GM23338 (cell line): ENCODE results near the gene GPC2. TPM values are rescaled to one million over a fixed set of nuclear protein-coding genes. Genes with fewer than 3 reads are reported as not detected.
A peak's percentile ranks its signal among the peaks of the same experiment; 100 is the strongest.

Experiments used
- ATAC-seq: fragments of 200-7000 bp; cut with Tn5 transposase; 3 replicates; pipeline ENCODE4 v1.9.1; 2020
- DNase-seq: peaks from one replicate; pipeline ENCODE4 v3.0.0-alpha.2; 2015; ENCODE audit warnings: low spot score
- H2AFZ ChIP-seq: fragments of 200-600 bp; sonication (generic); 2 replicates; pipeline ENCODE4 v1.8.0; 2016; ENCODE audit warnings: antibody characterized with exemption, mild to moderate bottlenecking, moderate library complexity
- H3F3A ChIP-seq: fragments of 200-600 bp; sonication (generic); replicated peaks from 2 replicates; pipeline ENCODE4 v1.8.0; 2017; ENCODE audit warnings: antibody characterized with exemption, mixed run types, low read depth
- H3K27ac ChIP-seq: fragments of 200-600 bp; sonication (generic); 2 replicates; pipeline ENCODE4 v1.6.1; 2016; ENCODE audit warnings: low read depth
- H3K27me3 ChIP-seq: fragments of 200-600 bp; sonication (generic); 2 replicates; pipeline ENCODE4 v1.8.0; 2016; ENCODE audit warnings: mild to moderate bottlenecking, mixed run types, moderate library complexity; ENCODE audit not compliant: insufficient read depth
- H3K36me3 ChIP-seq: fragments of 200-600 bp; sonication (generic); 2 replicates; pipeline ENCODE4 v1.8.0; 2016; ENCODE audit warnings: mild to moderate bottlenecking; ENCODE audit not compliant: insufficient read depth
- H3K4me1 ChIP-seq: fragments of 200-600 bp; sonication (generic); 2 replicates; pipeline ENCODE4 v1.8.0; 2016; ENCODE audit warnings: mild to moderate bottlenecking, moderate library complexity; ENCODE audit not compliant: insufficient read depth
- H3K4me2 ChIP-seq: fragments of 200-600 bp; sonication (generic); 2 replicates; pipeline ENCODE4 v1.7.1; 2017; ENCODE audit warnings: mixed run types
- H3K4me3 ChIP-seq: fragments of 200-600 bp; sonication (generic); 2 replicates; pipeline ENCODE4 v1.6.1; 2016; ENCODE audit warnings: mixed run types
- H3K79me2 ChIP-seq: fragments of 200-600 bp; sonication (generic); replicated peaks from 2 replicates; pipeline ENCODE4 v1.8.0; 2017; ENCODE audit warnings: mild to moderate bottlenecking; ENCODE audit not compliant: insufficient read depth
- H3K9me2 ChIP-seq: fragments of 200-600 bp; sonication (generic); 2 replicates; pipeline ENCODE4 v1.8.0; 2017; ENCODE audit not compliant: insufficient read depth
- H4K20me1 ChIP-seq: fragments of 200-600 bp; sonication (generic); replicated peaks from 2 replicates; pipeline ENCODE4 v1.8.0; 2017; ENCODE audit warnings: mild to moderate bottlenecking; ENCODE audit not compliant: insufficient read depth
- H3K27ac Mint-ChIP-seq: 2 replicates; pipeline ENCODE4 v1.8.0; 2020; ENCODE audit warnings: inconsistent platforms, mild to moderate bottlenecking, moderate library complexity, mixed read lengths
- H3K27me3 Mint-ChIP-seq: 3 replicates; pipeline ENCODE4 v1.8.0; 2022; ENCODE audit warnings: low read depth, mild to moderate bottlenecking, moderate library complexity, mixed read lengths, inconsistent platforms; ENCODE audit not compliant: insufficient read depth, poor library complexity
- H3K36me3 Mint-ChIP-seq: 3 replicates; pipeline ENCODE4 v1.8.0; 2021; ENCODE audit warnings: low read depth, mild to moderate bottlenecking, inconsistent platforms, moderate library complexity, mixed read lengths
- H3K4me1 Mint-ChIP-seq: 3 replicates; pipeline ENCODE4 v1.8.0; 2020; ENCODE audit warnings: mild to moderate bottlenecking, inconsistent platforms, mixed read lengths
- H3K4me3 Mint-ChIP-seq: 3 replicates; pipeline ENCODE4 v1.8.0; 2021; ENCODE audit warnings: moderate library complexity, mild to moderate bottlenecking, inconsistent platforms, mixed read lengths
- H3K9me3 Mint-ChIP-seq: 3 replicates; pipeline ENCODE4 v1.8.0; 2020; ENCODE audit warnings: moderate library complexity, mild to moderate bottlenecking, inconsistent platforms, mixed read lengths
- EZH2 ChIP-seq: fragments of 200-600 bp; sonication (generic); IDR thresholded peaks from one replicate; pipeline ENCODE4 v1.8.0; 2017; ENCODE audit warnings: antibody characterized with exemption, mild to moderate bottlenecking, low read depth; ENCODE audit not compliant: unreplicated experiment
- JUNB ChIP-seq: IDR thresholded peaks from one replicate; pipeline ENCODE4 v1.6.1; 2016; ENCODE audit warnings: antibody characterized with exemption; ENCODE audit not compliant: unreplicated experiment
- POLR2AphosphoS5 ChIP-seq: IDR thresholded peaks from 2 replicates; pipeline ENCODE4 v1.6.1; 2016; ENCODE audit warnings: antibody characterized with exemption, low read depth
- ZNF331 ChIP-seq: fragments of 250-450 bp; sonication (Bioruptor Pico); IDR thresholded peaks from 2 replicates; pipeline ENCODE4 v1.5.0; 2020; ENCODE audit warnings: low read depth, mild to moderate bottlenecking, moderate library complexity
- polyA plus RNA-seq: library from polyadenylated mRNA; unstranded; fragments of >200 nt; fragmentation: Nextera tagmentation; extraction: Ambion mirVana; gene quantifications from 2 replicates; pipeline ENCODE4 v1.2.1, GENCODE V29; 2016
- total RNA-seq: library from RNA; depleted of rRNA; stranded (reverse); fragments of >200 nt; shearing (Covaris generic); gene quantifications from 2 replicates; pipeline ENCODE4 v1.2.3, GENCODE V29; 2014
- TF ChIP-seq, protein P1 (sequence below), 2 experiments: fragments of 200-600 bp in 1 of 2; sonication (generic) in 1 of 2; conservative IDR thresholded peaks; 2 replicates each; pipeline versions ENCODE4 v1.5.1 to v1.6.1; 2016 to 2017; ENCODE audit warnings: antibody characterized with exemption in 2 of 2, low read depth in 2 of 2, mild to moderate bottlenecking in 2 of 2, moderate library complexity in 1 of 2
- TF ChIP-seq, protein P2 (sequence below): fragments of 250-450 bp; sonication (Bioruptor Pico); IDR thresholded peaks from 2 replicates; pipeline ENCODE4 v1.5.0; 2020; ENCODE audit warnings: mild to moderate bottlenecking, moderate library complexity

GPC2 gene
- total and polyA plus RNA-seq, 2 experiments from 2014 or later: 10.7 to 48.8 TPM

DNA sequence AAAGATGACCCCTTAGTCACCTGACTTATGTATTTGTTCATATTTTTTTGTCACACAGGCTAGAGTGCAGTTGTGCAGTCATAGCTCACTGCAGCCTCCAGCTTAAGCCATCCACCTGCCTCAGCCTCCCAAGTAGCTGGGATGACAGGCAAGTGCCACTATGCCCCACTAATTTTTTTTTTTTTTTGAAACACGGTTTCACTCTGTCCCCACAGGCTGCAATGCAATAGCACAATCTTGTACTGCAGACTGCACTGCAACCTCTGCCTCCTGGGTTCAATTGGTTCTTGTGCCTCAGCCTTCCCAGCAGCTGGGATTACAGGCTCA is 48.6 kb downstream of the GPC2 start (continued):
- TF ChIP-seq EZH2: no peak
- TF ChIP-seq, protein P1, sequence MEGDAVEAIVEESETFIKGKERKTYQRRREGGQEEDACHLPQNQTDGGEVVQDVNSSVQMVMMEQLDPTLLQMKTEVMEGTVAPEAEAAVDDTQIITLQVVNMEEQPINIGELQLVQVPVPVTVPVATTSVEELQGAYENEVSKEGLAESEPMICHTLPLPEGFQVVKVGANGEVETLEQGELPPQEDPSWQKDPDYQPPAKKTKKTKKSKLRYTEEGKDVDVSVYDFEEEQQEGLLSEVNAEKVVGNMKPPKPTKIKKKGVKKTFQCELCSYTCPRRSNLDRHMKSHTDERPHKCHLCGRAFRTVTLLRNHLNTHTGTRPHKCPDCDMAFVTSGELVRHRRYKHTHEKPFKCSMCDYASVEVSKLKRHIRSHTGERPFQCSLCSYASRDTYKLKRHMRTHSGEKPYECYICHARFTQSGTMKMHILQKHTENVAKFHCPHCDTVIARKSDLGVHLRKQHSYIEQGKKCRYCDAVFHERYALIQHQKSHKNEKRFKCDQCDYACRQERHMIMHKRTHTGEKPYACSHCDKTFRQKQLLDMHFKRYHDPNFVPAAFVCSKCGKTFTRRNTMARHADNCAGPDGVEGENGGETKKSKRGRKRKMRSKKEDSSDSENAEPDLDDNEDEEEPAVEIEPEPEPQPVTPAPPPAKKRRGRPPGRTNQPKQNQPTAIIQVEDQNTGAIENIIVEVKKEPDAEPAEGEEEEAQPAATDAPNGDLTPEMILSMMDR (conservative IDR thresholded peaks at IDR 0.05; ENCODE audit: low read depth in 2 of 2): no peak
- TF ChIP-seq ZNF331: no peak

DNA sequence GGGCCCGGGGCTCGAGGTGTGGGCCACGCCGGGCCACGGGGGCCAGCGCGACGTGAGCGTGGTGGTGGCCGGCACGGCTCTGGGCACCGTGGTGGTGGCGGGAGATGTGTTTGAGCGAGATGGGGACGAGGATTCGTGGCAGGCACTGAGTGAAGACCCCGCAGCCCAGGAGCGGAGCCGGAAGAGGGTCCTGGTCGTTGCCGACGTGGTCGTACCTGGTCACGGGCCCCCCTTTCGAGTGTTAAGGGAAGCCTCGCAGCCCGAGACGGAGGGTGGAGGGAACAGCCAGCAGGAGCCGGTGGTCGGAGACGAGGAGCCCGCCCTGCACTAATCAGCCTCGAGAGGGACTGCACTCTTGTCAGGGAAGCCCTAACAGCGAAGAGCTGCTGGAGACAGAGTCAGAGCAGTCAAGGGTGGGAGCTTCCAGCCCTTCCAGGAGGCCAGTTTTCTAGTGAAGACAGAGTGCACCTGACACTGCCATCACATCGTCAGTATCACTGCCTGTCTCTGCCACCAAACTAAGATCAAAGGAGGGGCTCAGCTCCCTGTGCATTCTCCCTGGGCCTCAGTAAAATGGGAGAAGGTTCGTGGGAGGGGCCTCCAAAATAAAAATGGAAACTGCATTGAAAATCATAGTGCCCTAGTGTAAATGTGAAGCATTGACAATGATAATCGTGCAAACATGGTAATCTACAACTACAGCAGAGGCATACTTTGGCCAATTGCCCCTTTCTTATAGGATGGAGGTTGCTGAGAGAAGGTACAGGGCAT is 49.1 kb downstream of the GPC2 start:
- no peak overlapping the region for H3K27ac Mint-ChIP-seq
- Histone ChIP-seq H3K27ac (no peak overlapping the region), H3K79me2 (peaks cover 5% of the 10 kb centered on the region), H3F3A (peaks cover 21% of the 10 kb centered on the region), H4K20me1 (no peaks in the 10 kb centered on the region), H3K4me1 (peaks cover 4% of the 10 kb centered on the region; the same call in 1 of the 2 replicates), H3K9me2 (no peaks in the 10 kb centered on the region), H2AFZ (peak overlapping the region; percentile 94), H3K36me3 (no peaks in the 10 kb centered on the region), H3K4me2 (peak overlapping the region; percentile 96), H3K4me3 (peak overlapping the region; percentile 99), H3K27me3 (peaks cover 21% of the 10 kb centered on the region)
- ATAC-seq: peak; percentile 33
- H3K4me1 Mint-ChIP-seq: peaks cover 11% of the 10 kb centered on the region
- peak overlapping the region; percentile 77 for H3K4me3 Mint-ChIP-seq
- TF ChIP-seq JUNB (no peak), ZNF331 (no peak)
- peaks cover 6% of the 10 kb centered on the region; the same call in 1 of the 3 replicates for H3K36me3 Mint-ChIP-seq
- H3K9me3 Mint-ChIP-seq: no peaks in the 10 kb centered on the region
- peaks cover 21% of the 10 kb centered on the region for H3K27me3 Mint-ChIP-seq
- peak; percentile 58 for DNase-seq

DNA sequence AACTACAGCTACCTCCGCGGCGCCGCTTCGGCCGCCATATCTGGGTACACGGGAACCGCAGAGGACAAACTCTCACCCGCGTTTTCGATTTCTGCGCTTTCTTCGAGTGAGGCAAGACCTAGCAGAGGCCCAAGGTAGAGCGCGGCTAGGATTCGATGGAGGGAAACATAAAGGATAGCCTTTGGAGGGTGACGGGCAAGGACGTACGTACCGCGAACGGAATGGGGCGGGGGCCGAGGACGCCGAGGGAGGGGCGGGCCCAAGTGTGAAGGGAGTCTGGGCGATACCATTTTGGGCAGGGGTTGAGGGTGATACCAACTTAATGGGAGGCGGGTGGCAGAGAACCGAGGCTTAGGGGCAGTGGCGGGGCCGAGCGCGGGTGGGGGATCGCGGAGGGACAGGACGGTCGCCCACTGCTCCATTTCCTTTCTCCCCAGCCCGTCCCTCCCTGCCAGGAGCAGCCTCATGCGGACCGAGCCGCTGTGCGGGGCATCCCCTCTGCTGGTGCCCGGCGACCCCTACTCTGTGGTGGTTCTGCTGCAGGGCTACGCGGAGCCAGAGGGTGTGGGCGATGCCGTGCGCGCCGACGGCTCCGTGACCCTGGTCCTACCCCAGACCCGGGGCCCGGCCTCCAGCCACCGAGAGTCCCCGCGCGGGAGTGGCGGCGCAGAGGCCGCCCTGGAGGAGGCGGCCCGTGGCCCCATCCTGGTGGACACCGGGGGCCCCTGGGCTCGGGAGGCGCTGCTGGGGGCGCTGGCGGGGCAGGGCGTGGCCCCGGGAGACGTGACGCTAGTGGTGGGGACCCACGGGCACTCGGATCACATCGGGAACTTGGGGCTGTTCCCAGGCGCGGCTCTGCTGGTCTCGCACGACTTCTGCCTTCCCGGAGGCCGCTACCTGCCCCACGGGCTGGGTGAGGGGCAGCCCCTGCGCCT is 50.0 kb downstream of the GPC2 start, which contains the start of gene MBLAC1:
MBLAC1 (plus strand) TSS at position 37 of the 935 bp plus-strand sequence; CDS start at position 466, 429 bp downstream.
- Histone ChIP-seq H3K9me2 (no peaks in the 10 kb centered on the region), H3K4me1 (no peaks in the 10 kb centered on the region; the same call in 1 of the 2 replicates), H3K27me3 (peaks cover 21% of the 10 kb centered on the region), H3K4me2 (peak within 1 kb of the TSS; percentile 96), H3K36me3 (no peaks in the 10 kb centered on the region), H3K4me3 (peak within 1 kb of the TSS; percentile 99), H3K27ac (peak within 1 kb of the TSS; percentile 100), H3K79me2 (peaks cover 5% of the 10 kb centered on the region), H3F3A (peaks cover 23% of the 10 kb centered on the region), H2AFZ (peak within 1 kb of the TSS; percentile 94), H4K20me1 (no peaks in the 10 kb centered on the region)
- no peaks in the 10 kb centered on the region for H3K9me3 Mint-ChIP-seq
- peaks cover 23% of the 10 kb centered on the region for H3K27me3 Mint-ChIP-seq
- ATAC-seq (peak; percentile 75), DNase-seq (peak; percentile 97)
- H3K27ac Mint-ChIP-seq: peak within 1 kb of the TSS; percentile 99
- H3K36me3 Mint-ChIP-seq: peaks cover 9% of the 10 kb centered on the region; the same call in 1 of the 3 replicates
- TF ChIP-seq POLR2AphosphoS5: peak; percentile 94
- TF ChIP-seq, protein P2, sequence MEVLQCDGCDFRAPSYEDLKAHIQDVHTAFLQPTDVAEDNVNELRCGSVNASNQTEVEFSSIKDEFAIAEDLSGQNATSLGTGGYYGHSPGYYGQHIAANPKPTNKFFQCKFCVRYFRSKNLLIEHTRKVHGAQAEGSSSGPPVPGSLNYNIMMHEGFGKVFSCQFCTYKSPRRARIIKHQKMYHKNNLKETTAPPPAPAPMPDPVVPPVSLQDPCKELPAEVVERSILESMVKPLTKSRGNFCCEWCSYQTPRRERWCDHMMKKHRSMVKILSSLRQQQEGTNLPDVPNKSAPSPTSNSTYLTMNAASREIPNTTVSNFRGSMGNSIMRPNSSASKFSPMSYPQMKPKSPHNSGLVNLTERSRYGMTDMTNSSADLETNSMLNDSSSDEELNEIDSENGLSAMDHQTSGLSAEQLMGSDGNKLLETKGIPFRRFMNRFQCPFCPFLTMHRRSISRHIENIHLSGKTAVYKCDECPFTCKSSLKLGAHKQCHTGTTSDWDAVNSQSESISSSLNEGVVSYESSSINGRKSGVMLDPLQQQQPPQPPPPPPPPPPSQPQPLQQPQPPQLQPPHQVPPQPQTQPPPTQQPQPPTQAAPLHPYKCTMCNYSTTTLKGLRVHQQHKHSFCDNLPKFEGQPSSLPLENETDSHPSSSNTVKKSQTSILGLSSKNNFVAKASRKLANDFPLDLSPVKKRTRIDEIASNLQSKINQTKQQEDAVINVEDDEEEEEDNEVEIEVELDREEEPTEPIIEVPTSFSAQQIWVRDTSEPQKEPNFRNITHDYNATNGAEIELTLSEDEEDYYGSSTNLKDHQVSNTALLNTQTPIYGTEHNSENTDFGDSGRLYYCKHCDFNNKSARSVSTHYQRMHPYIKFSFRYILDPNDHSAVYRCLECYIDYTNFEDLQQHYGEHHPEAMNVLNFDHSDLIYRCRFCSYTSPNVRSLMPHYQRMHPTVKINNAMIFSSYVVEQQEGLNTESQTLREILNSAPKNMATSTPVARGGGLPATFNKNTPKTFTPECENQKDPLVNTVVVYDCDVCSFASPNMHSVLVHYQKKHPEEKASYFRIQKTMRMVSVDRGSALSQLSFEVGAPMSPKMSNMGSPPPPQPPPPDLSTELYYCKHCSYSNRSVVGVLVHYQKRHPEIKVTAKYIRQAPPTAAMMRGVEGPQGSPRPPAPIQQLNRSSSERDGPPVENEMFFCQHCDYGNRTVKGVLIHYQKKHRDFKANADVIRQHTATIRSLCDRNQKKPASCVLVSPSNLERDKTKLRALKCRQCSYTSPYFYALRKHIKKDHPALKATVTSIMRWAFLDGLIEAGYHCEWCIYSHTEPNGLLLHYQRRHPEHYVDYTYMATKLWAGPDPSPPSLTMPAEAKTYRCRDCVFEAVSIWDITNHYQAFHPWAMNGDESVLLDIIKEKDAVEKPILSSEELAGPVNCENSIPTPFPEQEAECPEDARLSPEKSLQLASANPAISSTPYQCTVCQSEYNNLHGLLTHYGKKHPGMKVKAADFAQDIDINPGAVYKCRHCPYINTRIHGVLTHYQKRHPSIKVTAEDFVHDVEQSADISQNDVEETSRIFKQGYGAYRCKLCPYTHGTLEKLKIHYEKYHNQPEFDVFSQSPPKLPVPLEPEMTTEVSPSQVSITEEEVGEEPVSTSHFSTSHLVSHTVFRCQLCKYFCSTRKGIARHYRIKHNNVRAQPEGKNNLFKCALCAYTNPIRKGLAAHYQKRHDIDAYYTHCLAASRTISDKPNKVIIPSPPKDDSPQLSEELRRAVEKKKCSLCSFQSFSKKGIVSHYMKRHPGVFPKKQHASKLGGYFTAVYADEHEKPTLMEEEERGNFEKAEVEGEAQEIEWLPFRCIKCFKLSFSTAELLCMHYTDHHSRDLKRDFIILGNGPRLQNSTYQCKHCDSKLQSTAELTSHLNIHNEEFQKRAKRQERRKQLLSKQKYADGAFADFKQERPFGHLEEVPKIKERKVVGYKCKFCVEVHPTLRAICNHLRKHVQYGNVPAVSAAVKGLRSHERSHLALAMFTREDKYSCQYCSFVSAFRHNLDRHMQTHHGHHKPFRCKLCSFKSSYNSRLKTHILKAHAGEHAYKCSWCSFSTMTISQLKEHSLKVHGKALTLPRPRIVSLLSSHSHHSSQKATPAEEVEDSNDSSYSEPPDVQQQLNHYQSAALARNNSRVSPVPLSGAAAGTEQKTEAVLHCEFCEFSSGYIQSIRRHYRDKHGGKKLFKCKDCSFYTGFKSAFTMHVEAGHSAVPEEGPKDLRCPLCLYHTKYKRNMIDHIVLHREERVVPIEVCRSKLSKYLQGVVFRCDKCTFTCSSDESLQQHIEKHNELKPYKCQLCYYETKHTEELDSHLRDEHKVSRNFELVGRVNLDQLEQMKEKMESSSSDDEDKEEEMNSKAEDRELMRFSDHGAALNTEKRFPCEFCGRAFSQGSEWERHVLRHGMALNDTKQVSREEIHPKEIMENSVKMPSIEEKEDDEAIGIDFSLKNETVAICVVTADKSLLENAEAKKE (CRISPR knock-in tag): no peak
- H3K4me3 Mint-ChIP-seq: peak within 1 kb of the TSS; percentile 99
- H3K4me1 Mint-ChIP-seq: peaks cover 8% of the 10 kb centered on the region; the same call in 2 of the 3 replicates
